Retinal pigment epithelial cell (primary cell): Measurements from ENCODE around the gene HBA2.
"Not testable (repeated sequence)": the region's sequence is repeated elsewhere in the genome, so short reads cannot be mapped to it uniquely, and the experiment has no call there.

Experiments
- DNase-seq: peaks from one replicate; pipeline ENCODE4 v3.0.0-alpha.2; 2010; ENCODE audit warnings: low read depth
- H3K4me3 ChIP-seq: 2 replicates; pipeline ENCODE4 v1.5.1; 2011; ENCODE audit warnings: mild to moderate bottlenecking, low read length, control low read depth, moderate library complexity
- CTCF ChIP-seq: conservative IDR thresholded peaks from 2 replicates; pipeline ENCODE4 v1.5.1; 2011; ENCODE audit warnings: low read depth, low read length, control low read depth, inconsistent platforms

HBA2 gene

GRCh38 chr16:162271-162991 lies 10.2 kb upstream of the HBA2 start:
- no peak overlapping the region for H3K4me3 ChIP-seq
- no peak for DNase-seq
- TF ChIP-seq CTCF, result no peak

GRCh38 chr16:163139-163538 lies 9.5 kb upstream of the HBA2 start:
- DNase-seq, H3K4me3 ChIP-seq: not testable (repeated sequence)

GRCh38 chr16:163696-164095 lies 9.0 kb upstream of the HBA2 start:
- H3K4me3 ChIP-seq, DNase-seq: not testable (repeated sequence)

GRCh38 chr16:164134-164823 lies 8.4 kb upstream of the HBA2 start:
- not testable (repeated sequence) for DNase-seq, H3K4me3 ChIP-seq

- no peak for DNase-seq
- peak overlapping the region; percentile 18 for H3K4me3 ChIP-seq
- TF ChIP-seq CTCF, result no peak
These were observed 7.7 kb upstream of the HBA2 start for GRCh38 chr16:164827-165538.

- no peak for TF ChIP-seq CTCF
- no peak for DNase-seq
These were observed 6.9 kb upstream of the HBA2 start, which contains the start of gene HBM for GRCh38 chr16:165539-166374. Gene HBM (plus strand): TSS chr16:165978. CDS start chr16:165998, 20 bp downstream.

GRCh38 chr16:166375-167121 lies 6.1 kb upstream of the HBA2 start:
- H3K4me3 ChIP-seq, result no peak overlapping the region
- TF ChIP-seq CTCF, result no peak
- no peak for DNase-seq

More at GRCh38 chr16:165539-166374, 6.9 kb upstream of the HBA2 start, which contains the start of gene HBM:
- H3K4me3 ChIP-seq, result peak within 1 kb of the TSS; percentile 18
